ENCODE results near the gene STARD10.

STARD10 gene

DNA sequence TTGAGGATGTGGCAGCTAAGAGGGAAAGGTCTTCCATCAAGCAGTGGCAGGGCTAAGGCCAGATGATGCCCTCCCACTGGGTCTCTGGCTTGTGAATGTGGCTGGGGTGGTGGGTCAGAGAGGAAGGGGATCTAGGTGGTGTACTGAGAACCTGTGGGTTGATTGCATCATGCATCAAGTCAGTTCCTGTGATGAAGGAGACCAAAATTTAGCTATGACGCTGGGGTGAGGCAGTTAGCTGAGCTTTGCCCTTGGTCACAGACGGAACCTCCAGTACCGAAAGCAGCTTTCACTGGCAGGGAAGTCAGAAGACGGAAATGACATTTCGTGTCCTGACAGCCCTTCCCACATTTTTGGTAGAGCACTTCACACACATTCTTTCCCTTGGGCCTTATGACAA lies 41.1 kb upstream of the STARD10 start:
- TF ChIP-seq CTCF (IDR thresholded peaks at IDR 0.05) = no peak

GRCh38 chr11:72833811-72834493 lies 40.1 kb upstream of the STARD10 start:
- no peak for TF ChIP-seq CTCF (IDR thresholded peaks at IDR 0.05)

- TF ChIP-seq CTCF (IDR thresholded peaks at IDR 0.05) = no peak
Observed at GRCh38 chr11:72833083-72833733, 39.4 kb upstream of the STARD10 start.

- TF ChIP-seq CTCF (IDR thresholded peaks at IDR 0.05) = no peak
Observed at GRCh38 chr11:72832301-72833082, 38.6 kb upstream of the STARD10 start.

- TF ChIP-seq CTCF (IDR thresholded peaks at IDR 0.05) = peak; percentile 97
Observed at GRCh38 chr11:72831521-72832300, 37.9 kb upstream of the STARD10 start.

- no peak for TF ChIP-seq CTCF (IDR thresholded peaks at IDR 0.05)
Observed at GRCh38 chr11:72829884-72830533, 36.2 kb upstream of the STARD10 start.

DNA sequence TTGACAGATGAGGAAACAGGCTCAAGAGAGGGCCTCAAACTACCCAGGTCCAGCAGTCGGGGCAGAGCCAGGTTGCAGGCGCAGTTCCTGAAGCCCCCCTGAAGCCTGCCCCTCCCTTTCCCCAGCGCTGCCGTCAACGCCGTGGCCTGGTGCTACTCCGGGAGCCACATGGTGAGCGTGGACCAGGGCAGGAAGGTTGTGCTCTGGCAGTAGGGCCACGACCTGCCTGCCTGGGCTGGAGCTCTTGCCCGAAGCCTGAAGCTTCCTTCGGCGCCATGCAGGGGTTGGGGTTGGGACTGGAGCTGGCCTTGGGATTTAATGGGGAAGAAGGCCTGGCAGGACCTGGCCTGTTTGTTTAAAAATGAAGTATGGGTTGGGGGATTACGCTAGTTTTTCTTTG lies 35.3 kb upstream of the STARD10 start:
- TF ChIP-seq CTCF (IDR thresholded peaks at IDR 0.05) = no peak
